Daoy (cell line): ENCODE data around the gene C7orf57. TPM values are rescaled to one million over a fixed set of nuclear protein-coding genes. Genes with fewer than 3 reads are reported as not detected.
"Not testable (repeated sequence)": the region's sequence is repeated elsewhere in the genome, so short reads cannot be mapped to it uniquely, and the experiment has no call there.

Experiments used
- DNase-seq: peaks from one replicate; pipeline ENCODE4 v3.0.0-alpha.2; 2015; ENCODE audit warnings: low read depth
- total RNA-seq: library from RNA; depleted of rRNA; stranded (reverse); fragments of >200 nt; shearing (Covaris generic); gene quantifications from 2 replicates; pipeline ENCODE4 v1.2.3, GENCODE V29; 2014; rRNA removed

C7orf57 gene
- total RNA-seq: 0.91 and 0.95 TPM in 2 replicates

DNA sequence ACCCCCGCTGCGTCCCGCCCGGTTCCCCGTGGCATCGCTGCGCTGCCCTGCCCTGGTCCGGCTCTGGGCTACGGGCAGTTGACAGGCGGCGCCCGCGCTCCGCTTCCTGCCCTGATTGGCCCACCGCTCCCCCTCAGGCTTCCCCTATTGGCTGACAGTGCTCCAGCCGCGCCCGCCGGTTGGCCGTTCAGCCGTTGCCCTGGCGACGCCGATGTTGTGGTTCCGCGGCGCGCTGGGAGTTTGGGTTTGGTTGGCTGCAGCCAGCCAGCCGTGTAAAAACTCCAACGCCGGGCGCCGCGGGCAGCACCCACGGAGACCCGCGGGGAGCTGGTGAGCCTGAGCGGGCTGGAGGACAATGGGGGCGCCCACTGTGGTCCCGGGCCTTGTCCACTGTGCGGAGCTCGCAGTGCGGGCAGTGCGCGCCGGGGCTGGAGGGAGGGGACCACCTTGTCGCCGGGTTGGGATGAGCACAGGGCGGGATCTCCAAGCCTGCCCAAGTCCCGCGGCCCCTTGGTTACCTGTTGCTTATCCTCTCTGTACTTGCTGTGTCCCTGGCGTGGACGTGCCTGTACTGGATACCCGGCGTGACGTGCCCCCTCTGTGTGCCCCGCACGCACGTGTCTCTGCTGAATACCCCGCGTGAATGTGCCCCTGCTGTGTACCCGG is at the start of gene C7orf57:
C7orf57 (plus strand) TSS at position 243 of the 666 bp plus-strand sequence. CDS start 766 bp downstream, outside the sequence.
- peak; percentile 99 for DNase-seq

GRCh38 chr7:47988496-47989386 is 46.6 kb upstream of the C7orf57 start:
- no peak for DNase-seq

DNA sequence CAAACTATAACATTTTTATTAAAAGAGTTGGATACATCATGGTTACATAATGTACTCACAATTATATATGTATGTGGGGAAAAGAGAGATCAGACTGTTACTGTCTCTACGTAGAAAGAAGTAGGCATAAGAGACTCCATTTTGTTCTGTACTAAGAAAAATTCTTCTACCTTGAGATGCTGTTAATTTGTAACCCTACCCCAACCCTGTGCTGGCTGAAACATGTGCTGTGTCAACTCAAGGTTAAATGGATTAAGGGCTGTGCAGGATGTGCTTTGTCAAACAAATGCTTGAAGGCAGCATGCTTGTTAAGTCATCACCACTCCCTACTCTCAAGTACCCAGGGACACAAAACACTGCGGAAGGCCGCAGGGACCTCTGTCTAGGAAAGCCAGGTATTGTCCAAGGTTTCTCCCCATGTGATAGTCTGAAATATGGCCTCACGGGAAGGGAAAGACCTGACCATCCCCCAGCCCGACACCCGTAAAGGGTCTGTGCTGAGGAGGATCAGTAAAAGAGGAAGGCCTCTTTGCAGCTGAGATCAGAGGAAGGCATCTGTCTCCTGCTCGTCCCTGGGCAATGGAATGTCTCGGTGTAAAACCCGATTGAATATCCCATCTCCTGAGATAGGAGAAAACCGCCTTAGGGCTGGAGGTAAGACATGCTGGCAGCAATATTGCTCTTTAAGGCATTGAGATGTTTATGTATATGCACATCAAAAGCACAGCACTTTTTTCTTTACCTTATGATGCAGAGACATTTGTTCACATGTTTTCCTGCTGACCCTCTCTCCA is 45.5 kb upstream of the C7orf57 start:
- not testable (repeated sequence) for DNase-seq

GRCh38 chr7:47990592-47990991 is 44.8 kb upstream of the C7orf57 start:
- DNase-seq: no peak

GRCh38 chr7:47991270-47991669 is 44.1 kb upstream of the C7orf57 start:
- no peak for DNase-seq

- DNase-seq: peak; percentile 91
Observed at GRCh38 chr7:47991741-47992311, 43.5 kb upstream of the C7orf57 start.

- no peak for DNase-seq
Observed at GRCh38 chr7:47992446-47992845, 42.9 kb upstream of the C7orf57 start.

GRCh38 chr7:47999413-47999812 is 35.9 kb upstream of the C7orf57 start:
- no peak for DNase-seq

GRCh38 chr7:48000164-48000563 is 35.2 kb upstream of the C7orf57 start:
- DNase-seq: peak; percentile 76

- no peak for DNase-seq
Observed at GRCh38 chr7:48004032-48004431, 31.3 kb upstream of the C7orf57 start.

- no peak for DNase-seq
Observed at GRCh38 chr7:48004638-48005037, 30.7 kb upstream of the C7orf57 start.

DNA sequence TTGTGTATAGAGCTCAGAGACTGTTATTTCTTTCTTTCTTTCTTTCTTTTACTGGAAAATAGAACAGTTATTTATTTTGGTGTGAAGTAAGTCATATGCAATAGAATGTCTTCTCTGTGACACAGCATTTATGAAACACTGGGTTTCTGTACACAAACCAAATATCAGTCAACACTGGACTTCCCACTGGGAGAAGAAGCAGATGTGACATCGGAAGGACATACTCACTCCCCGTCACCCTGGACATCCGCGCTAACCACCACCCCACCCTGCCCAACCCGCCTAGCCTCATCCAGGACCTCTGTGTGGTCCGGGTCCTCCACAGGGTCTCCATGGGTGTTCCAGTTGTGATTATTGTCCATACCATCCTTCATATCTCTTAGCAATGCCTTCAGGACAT is 28.5 kb upstream of the C7orf57 start:
- no peak for DNase-seq

DNA sequence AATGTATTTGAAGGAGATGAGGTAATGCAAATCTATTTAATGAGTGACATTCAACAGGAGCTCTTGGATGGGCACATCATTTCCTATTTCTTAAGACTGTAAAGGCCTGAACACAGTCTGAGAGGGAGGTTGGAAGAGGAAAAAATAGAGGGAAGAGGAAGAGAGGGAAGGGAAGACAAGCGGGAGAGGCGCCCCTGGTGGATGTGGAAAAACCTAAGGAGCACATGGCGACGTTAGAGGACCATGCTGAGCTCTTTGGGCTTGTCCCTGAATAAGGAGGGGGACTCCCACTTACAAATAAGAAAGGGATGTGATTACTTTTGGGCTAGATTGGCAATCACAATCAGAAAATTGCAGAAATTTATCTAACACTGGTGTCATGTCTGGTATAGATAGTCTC is 26.1 kb upstream of the C7orf57 start:
- DNase-seq: no peak

- DNase-seq: no peak
Observed at GRCh38 chr7:48009954-48010353, 25.4 kb upstream of the C7orf57 start.

- DNase-seq: no peak
Observed at GRCh38 chr7:48011323-48011722, 24.0 kb upstream of the C7orf57 start.

DNA sequence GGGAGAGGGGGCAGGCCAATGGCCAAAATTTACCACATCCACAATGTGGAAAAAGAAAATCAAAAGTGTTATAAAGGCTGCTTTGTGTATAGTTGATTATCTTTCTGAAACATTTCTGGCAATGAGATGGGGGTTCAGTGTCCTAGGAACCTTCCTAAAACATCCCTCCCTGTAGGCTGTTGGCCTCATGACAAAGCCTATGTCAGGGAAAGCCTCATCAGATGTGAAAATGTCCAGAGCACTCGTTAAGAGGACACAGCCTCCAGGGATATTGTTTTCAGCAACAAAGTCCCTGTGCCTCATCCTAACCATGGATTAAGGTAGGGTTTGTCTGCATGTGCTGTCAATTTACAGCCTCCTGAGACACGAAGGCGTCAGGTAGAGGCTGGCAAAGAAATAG is 23.4 kb upstream of the C7orf57 start:
- DNase-seq: no peak

GRCh38 chr7:48016641-48017040 is 18.7 kb upstream of the C7orf57 start:
- DNase-seq: no peak

GRCh38 chr7:48017674-48018073 is 17.7 kb upstream of the C7orf57 start:
- no peak for DNase-seq

GRCh38 chr7:48025624-48026023 is 9.7 kb upstream of the C7orf57 start:
- DNase-seq: no peak

DNA sequence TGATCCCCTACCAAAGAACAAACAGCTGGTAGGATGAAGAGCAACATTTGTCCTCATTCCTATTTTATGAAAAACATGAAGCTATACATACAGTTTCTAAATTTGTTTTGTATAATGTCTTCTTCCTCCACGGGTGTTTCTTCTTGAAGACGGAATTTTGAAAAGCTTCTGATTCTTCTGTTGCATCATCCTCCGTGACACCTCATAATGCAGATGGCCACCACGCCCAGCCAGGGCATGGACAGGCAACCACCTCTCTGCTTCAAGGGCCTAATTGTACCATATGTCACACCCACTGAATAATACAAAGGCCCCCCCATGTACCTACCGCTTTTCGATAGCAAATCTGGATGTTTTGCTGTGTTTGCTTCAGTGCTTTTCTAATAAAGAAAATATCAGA is 6.4 kb upstream of the C7orf57 start, which contains the start of gene SUN3:
SUN3 (minus strand) TSS at position 170 of the 400 bp plus-strand sequence; CDS start at position 1, 169 bp downstream.
- no peak for DNase-seq

DNA sequence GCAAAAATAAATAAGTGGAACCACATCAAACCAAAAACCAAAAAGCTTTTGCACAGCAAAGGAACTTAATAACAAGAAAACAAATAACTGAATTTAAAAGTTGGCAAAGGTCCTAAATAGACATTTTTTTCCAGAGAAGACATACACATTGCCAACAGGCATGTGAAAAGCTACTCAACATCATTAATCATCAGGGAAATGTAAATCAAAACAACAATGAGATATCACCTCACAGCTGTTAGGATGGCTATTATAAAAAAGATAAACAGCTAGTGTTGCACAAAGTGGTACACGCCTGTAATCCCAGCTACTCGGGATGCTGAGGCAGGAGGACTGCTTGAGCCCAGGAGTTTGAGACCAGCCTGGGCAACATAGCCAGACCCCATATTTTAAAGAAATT is 4.2 kb upstream of the C7orf57 start:
- DNase-seq: no peak

- no peak for DNase-seq
Observed at GRCh38 chr7:48033922-48034321, 1.4 kb upstream of the C7orf57 start.
